K562 (cell line): ENCODE measurements around the gene SAMD8. TPM values are rescaled to one million over a fixed set of nuclear protein-coding genes. Genes with fewer than 3 reads are reported as not detected.

Source experiments
- ATAC-seq: fragments of 200-7000 bp; cut with Tn5 transposase; 3 replicates; pipeline ENCODE4 v1.9.1; 2020; ENCODE audit warnings: moderate library complexity
- BruUV-seq: library from RNA; stranded (reverse); fragments of 400-500 nt; replicated peaks from 2 replicates; lab custom pipeline; 2021; lab: Mats Ljungman, UMichigan
- CTCF ChIA-PET: fragments of 300-600 bp; formaldehyde crosslinking; extraction: SDS; loops from one replicate; lab custom pipeline; 2021; ENCODE audit warnings: low intra/inter-chr PET ratio; lab: Yijun Ruan, JAX
- POLR2A ChIA-PET: fragments of 300-600, 350-650 bp; sonication (Branson Sonifier 250); formaldehyde crosslinking; extraction: SDS; loops from one replicate; lab custom pipeline; 2021; ENCODE audit warnings: antibody characterized with exemption, inconsistent platforms; lab: Yijun Ruan, JAX
- DNase-seq, 4 experiments: peaks; one replicate each; pipeline versions ENCODE4 v3.0.0 to v3.0.0-alpha.2; 2011 to 2018; ENCODE audit warnings: low spot score in 3 of 4, mixed read lengths in 3 of 4; ENCODE audit errors: extremely low read depth in 1 of 4
- FAIRE-seq: peaks from 2 replicates; lab custom pipeline; 2011; peaks lifted over from hg19 to GRCh38; lab: Jason Lieb, UNC
- H2AFZ ChIP-seq: 2 replicates; pipeline ENCODE4 v1.6.0; 2011; ENCODE audit warnings: low read depth, low read length, control low read depth, inconsistent platforms
- H3K27ac ChIP-seq: fragments of 200-600 bp; 3 replicates; pipeline ENCODE4 v1.8.0; 2011; ENCODE audit warnings: low read depth, mild to moderate bottlenecking, control low read depth, inconsistent platforms, low read length, moderate library complexity, mixed read lengths; ENCODE audit errors: extremely low read depth
- H3K27me3 ChIP-seq, 2 experiments: fragments of 300-600 bp in 1 of 2; 2 replicates in 1 of 2; 3 replicates in 1 of 2; pipeline versions ENCODE4 v1.6.0 to v1.8.0; 2011; ENCODE audit warnings: inconsistent platforms in 2 of 2, low read length in 2 of 2, mild to moderate bottlenecking in 1 of 2, mixed read lengths in 1 of 2, moderate library complexity in 1 of 2; ENCODE audit not compliant: control insufficient read depth in 2 of 2, insufficient read depth in 2 of 2
- H3K36me3 ChIP-seq: fragments of 300-600 bp; 3 replicates; pipeline ENCODE4 v1.8.0; 2011; ENCODE audit warnings: mild to moderate bottlenecking, low read length, inconsistent platforms; ENCODE audit not compliant: control insufficient read depth, insufficient read depth
- H3K4me1 ChIP-seq, 2 experiments: fragments of 200-600 bp in 1 of 2; replicated peaks in 1 of 2; 2 replicates in 1 of 2; 3 replicates in 1 of 2; pipeline versions ENCODE4 v1.5.1 to v1.8.0; 2011; ENCODE audit warnings: inconsistent platforms in 2 of 2, low read length in 2 of 2, mild to moderate bottlenecking in 1 of 2, mixed read lengths in 1 of 2, moderate library complexity in 1 of 2; ENCODE audit not compliant: control insufficient read depth in 2 of 2, insufficient read depth in 2 of 2
- H3K4me2 ChIP-seq: 2 replicates; pipeline ENCODE4 v1.6.1; 2011; ENCODE audit warnings: low read length, control low read depth, inconsistent platforms, mixed read lengths; ENCODE audit not compliant: insufficient read depth
- H3K4me3 ChIP-seq: fragments of 200-600 bp; sonication (generic), shearing (Covaris generic); 2 replicates; pipeline ENCODE4 v1.5.1; 2016; ENCODE audit warnings: control low read depth, inconsistent platforms
- H3K79me2 ChIP-seq: fragments of 200-600 bp; 3 replicates; pipeline ENCODE4 v1.8.0; 2011; ENCODE audit warnings: low read length, inconsistent platforms; ENCODE audit not compliant: control insufficient read depth, insufficient read depth
- H3K9ac ChIP-seq, 2 experiments: 2 replicates each; pipeline versions ENCODE4 v1.6.0 to v1.6.1; 2011; ENCODE audit warnings: low read depth in 2 of 2, low read length in 2 of 2, control low read depth in 1 of 2, inconsistent platforms in 1 of 2, mild to moderate bottlenecking in 1 of 2, mixed read lengths in 1 of 2; ENCODE audit not compliant: insufficient read depth in 1 of 2
- H3K9me1 ChIP-seq: one replicate; pipeline ENCODE4 v1.6.0; 2011; ENCODE audit warnings: inconsistent platforms, mild to moderate bottlenecking, low read length, moderate library complexity; ENCODE audit not compliant: control insufficient read depth, insufficient read depth
- H3K9me3 ChIP-seq: replicated peaks from 2 replicates; pipeline ENCODE4 v1.5.1; 2011; ENCODE audit warnings: low read depth, low read length, inconsistent platforms; ENCODE audit not compliant: control insufficient read depth, insufficient read depth
- H4K20me1 ChIP-seq: replicated peaks from 2 replicates; pipeline ENCODE4 v1.6.1; 2011; ENCODE audit warnings: low read length, inconsistent platforms, mixed read lengths; ENCODE audit not compliant: control insufficient read depth, insufficient read depth
- ILF3 ChIP-seq: fragments of 450-650 bp; IDR thresholded peaks from 2 replicates; pipeline ENCODE4 v1.6.1; 2018; ENCODE audit warnings: antibody characterized with exemption, mild to moderate bottlenecking, moderate library complexity, borderline replicate concordance
- NFIC ChIP-seq: fragments of 450-650 bp; IDR thresholded peaks from 2 replicates; pipeline ENCODE4 v1.6.1; 2017; ENCODE audit warnings: mild to moderate bottlenecking, inconsistent platforms
- NFIX ChIP-seq: fragments of 250-450 bp; sonication (Bioruptor Pico); IDR thresholded peaks from 2 replicates; pipeline ENCODE4 v1.4.0; 2020; ENCODE audit warnings: low read depth, mild to moderate bottlenecking, moderate library complexity
- NONO ChIP-seq, 2 experiments: fragments of 200-400 bp in 1 of 2; fragments of 450-650 bp in 1 of 2; formaldehyde crosslinking in 1 of 2; IDR thresholded peaks; 2 replicates each; pipeline ENCODE4 v1.6.1; 2017; ENCODE audit warnings: low read depth in 2 of 2, mild to moderate bottlenecking in 2 of 2, moderate library complexity in 2 of 2, low read length in 1 of 2
- POLR2G ChIP-seq: fragments of 200-400 bp; formaldehyde crosslinking; IDR thresholded peaks from 2 replicates; pipeline ENCODE4 v1.6.1; 2017; ENCODE audit warnings: low read depth, mild to moderate bottlenecking, antibody characterized with exemption, low read length, moderate library complexity
- RAD21 ChIP-seq, 2 experiments: fragments of 250-450 bp in 1 of 2; fragments of 450-650 bp in 1 of 2; sonication (Bioruptor Pico) in 1 of 2; formaldehyde crosslinking in 1 of 2; IDR thresholded peaks in 1 of 2; conservative IDR thresholded peaks in 1 of 2; 2 replicates each; pipeline versions ENCODE4 v1.4.0 to v1.8.0; 2020 to 2022; ENCODE audit warnings: mild to moderate bottlenecking in 2 of 2, moderate library complexity in 1 of 2
- WGBS: fragments of 100-300 bp; shearing (Covaris generic); methylation state at CpG from one replicate; pipeline ENCODE4 v1.1.6; 2016; ENCODE audit warnings: low coverage, mixed read lengths; ENCODE audit not compliant: insufficient coverage; ENCODE audit errors: missing lambda C conversion rate; 5-methylcytosine and 5-hydroxymethylcytosine counted together
- in situ Hi-C: fragments of 300-500 bp; cut with MboI; formaldehyde crosslinking; loops from 4 replicates; pipeline ENCODE4 v1.15.0; 2018; ENCODE audit warnings: inconsistent platforms, mixed read lengths
- intact Hi-C: fragments of 100-400 bp; cut with micrococcal nuclease; formaldehyde crosslinking; loops from 2 replicates; pipeline ENCODE4 v1.14.2; 2022
- polyA plus RNA-seq, 8 experiments: library from polyadenylated mRNA; depleted of rRNA in 4 of 8; stranded (reverse) in 5 of 8; unstranded in 3 of 8; fragments of >200 nt; fragmentation: Nextera tagmentation in 2 of 8; fragmentation: Illumina TruSeq in 1 of 8; extraction: Ambion mirVana in 2 of 8; extraction: Trizol in 1 of 8; gene quantifications; 2 replicates each; pipeline versions ENCODE4 v1.2.1 to v1.2.3, GENCODE V29; 2011 to 2014; ENCODE audit warnings: inconsistent platforms in 1 of 8, missing spikeins in 1 of 8
- total RNA-seq, 7 experiments: library from RNA; depleted of rRNA in 6 of 7; stranded (reverse); fragments of >200 nt in 6 of 7; fragmentation: Illumina TruSeq in 2 of 7; extraction: Trizol in 2 of 7; gene quantifications; 2 replicates each; pipeline versions ENCODE4 v1.2.1 to v1.2.3, GENCODE V29; 2011 to 2021; ENCODE audit warnings: low replicate concordance in 1 of 7
- TF ChIP-seq, protein P1 (sequence below): sonication (generic); formaldehyde crosslinking; IDR thresholded peaks from 2 replicates; pipeline ENCODE4 v1.8.1; 2023; ENCODE audit warnings: mild to moderate bottlenecking, missing genetic modification reagents

Gene SAMD8
- total and polyA plus RNA-seq, 9 of the 15 experiments (the other 6 are each of a cell fraction or from before 2014, with no cell fraction given) = 2.7 to 16.1 (median 6.2) TPM

DNA sequence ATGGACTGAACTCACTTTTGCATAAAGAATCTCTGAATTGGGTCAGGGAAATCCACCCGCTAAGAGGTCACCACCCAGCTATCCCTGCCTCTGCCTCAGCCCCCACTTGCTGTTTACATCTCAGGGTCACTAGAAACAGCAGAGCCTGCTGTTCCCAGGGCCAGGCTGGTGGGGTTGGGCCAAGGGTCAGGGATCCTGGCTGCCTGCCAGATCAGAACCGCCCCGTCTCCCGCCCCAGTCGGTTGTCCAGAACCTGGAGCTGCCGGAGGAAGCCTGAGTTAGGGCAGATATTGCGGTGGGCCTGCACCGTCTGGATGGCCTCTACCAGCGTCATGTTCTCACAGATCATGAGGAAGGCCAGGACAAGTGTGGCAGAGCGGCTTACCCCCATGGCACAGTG is 17.0 kb upstream of the SAMD8 start:
- H4K20me1 ChIP-seq = no peaks in the 10 kb centered on the region
- H3K4me1 ChIP-seq = peaks cover 0 to 10% of the 10 kb centered on the region in 2 experiments; a peak in 2 of 5 replicates
- no peak overlapping the region for H2AFZ ChIP-seq
- WGBS = 18% methylated on average over 9 of the region's 10 CpGs
- CTCF ChIA-PET = no interaction called here
- H3K27me3 ChIP-seq = no peaks in the 10 kb centered on the region
- intact Hi-C loops = no loop called here
- DNase-seq (peak in 1 of 4 experiments; percentile 48), FAIRE-seq (no peak)
- BruUV-seq = no TSS peak
- no peaks in the 10 kb centered on the region for H3K36me3 ChIP-seq
- POLR2A ChIA-PET = interaction anchor here (0.6 to 0.8 kb wide), 5 partner anchors 12 to 960 kb away, joined by 3 read pairs; no protein-coding TSS in a partner anchor
- H3K9me1 ChIP-seq = no peaks in the 10 kb centered on the region
- H3K9me3 ChIP-seq = no peaks in the 10 kb centered on the region
- in situ Hi-C loops = loop anchor here (10.0 kb wide), 1 partner anchor 360 kb away; no protein-coding TSS in a partner anchor
- H3K79me2 ChIP-seq = no peaks in the 10 kb centered on the region
- no peak overlapping the region for H3K27ac ChIP-seq
- no peak overlapping the region for H3K4me2 ChIP-seq
- no peak overlapping the region for H3K4me3 ChIP-seq
- peak; percentile 92 for TF ChIP-seq NFIC
- TF ChIP-seq RAD21 (CRISPR knock-in tag; conservative IDR thresholded peaks at IDR 0.05 in 1 of 2, IDR thresholded peaks at IDR 0.05 in 1 of 2) = no peak
- TF ChIP-seq, protein P1, sequence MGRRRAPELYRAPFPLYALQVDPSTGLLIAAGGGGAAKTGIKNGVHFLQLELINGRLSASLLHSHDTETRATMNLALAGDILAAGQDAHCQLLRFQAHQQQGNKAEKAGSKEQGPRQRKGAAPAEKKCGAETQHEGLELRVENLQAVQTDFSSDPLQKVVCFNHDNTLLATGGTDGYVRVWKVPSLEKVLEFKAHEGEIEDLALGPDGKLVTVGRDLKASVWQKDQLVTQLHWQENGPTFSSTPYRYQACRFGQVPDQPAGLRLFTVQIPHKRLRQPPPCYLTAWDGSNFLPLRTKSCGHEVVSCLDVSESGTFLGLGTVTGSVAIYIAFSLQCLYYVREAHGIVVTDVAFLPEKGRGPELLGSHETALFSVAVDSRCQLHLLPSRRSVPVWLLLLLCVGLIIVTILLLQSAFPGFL = no peak
- TF ChIP-seq NONO (IDR thresholded peaks at IDR 0.05; ENCODE audit: low read depth in 2 of 2, low read length in 1 of 2) = no peak
- 0 out of 2 replicates have a peak, but pooled peaks have one; percentile 21 for TF ChIP-seq NFIX (CRISPR knock-in tag)
- TF ChIP-seq POLR2G = 0 out of 2 replicates have a peak, but pooled peaks have one; percentile 33
- TF ChIP-seq ILF3 = no peak
- TF ChIP-seq, all 486 proteins: peak for 3
- peak overlapping the region in 1 of 2 experiments; percentile 81; a peak in 2 of 4 replicates for H3K9ac ChIP-seq
- peak; percentile 34 for ATAC-seq
